Astrocyte of the spinal cord (primary cell): ENCODE data around the gene FCF1.

Experiments
- DNase-seq: peaks from one replicate; pipeline ENCODE4 v3.0.0; 2011; ENCODE audit warnings: low read depth, low spot score
- H3K4me3 ChIP-seq: 2 replicates; pipeline ENCODE4 v1.5.1; 2011; ENCODE audit warnings: low read depth, mild to moderate bottlenecking, low read length, moderate library complexity
- in situ Hi-C: cut with HindIII; loops from 2 replicates; pipeline ENCODE4 v1.10.0; 2017; ENCODE audit warnings: low sequenced_read_pairs
- TF ChIP-seq, protein P1 (sequence below): IDR thresholded peaks from 2 replicates; pipeline ENCODE4 v1.5.1; 2012; ENCODE audit warnings: low read depth, mild to moderate bottlenecking, low read length, inconsistent platforms

Gene FCF1

GRCh38 chr14:74697011-74697410, 15.9 kb upstream of the FCF1 start:
- no peak overlapping the region for H3K4me3 ChIP-seq
- in situ Hi-C loops, result no loop called here
- TF ChIP-seq, protein P1, sequence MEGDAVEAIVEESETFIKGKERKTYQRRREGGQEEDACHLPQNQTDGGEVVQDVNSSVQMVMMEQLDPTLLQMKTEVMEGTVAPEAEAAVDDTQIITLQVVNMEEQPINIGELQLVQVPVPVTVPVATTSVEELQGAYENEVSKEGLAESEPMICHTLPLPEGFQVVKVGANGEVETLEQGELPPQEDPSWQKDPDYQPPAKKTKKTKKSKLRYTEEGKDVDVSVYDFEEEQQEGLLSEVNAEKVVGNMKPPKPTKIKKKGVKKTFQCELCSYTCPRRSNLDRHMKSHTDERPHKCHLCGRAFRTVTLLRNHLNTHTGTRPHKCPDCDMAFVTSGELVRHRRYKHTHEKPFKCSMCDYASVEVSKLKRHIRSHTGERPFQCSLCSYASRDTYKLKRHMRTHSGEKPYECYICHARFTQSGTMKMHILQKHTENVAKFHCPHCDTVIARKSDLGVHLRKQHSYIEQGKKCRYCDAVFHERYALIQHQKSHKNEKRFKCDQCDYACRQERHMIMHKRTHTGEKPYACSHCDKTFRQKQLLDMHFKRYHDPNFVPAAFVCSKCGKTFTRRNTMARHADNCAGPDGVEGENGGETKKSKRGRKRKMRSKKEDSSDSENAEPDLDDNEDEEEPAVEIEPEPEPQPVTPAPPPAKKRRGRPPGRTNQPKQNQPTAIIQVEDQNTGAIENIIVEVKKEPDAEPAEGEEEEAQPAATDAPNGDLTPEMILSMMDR, result no peak
- no peak for DNase-seq

DNA sequence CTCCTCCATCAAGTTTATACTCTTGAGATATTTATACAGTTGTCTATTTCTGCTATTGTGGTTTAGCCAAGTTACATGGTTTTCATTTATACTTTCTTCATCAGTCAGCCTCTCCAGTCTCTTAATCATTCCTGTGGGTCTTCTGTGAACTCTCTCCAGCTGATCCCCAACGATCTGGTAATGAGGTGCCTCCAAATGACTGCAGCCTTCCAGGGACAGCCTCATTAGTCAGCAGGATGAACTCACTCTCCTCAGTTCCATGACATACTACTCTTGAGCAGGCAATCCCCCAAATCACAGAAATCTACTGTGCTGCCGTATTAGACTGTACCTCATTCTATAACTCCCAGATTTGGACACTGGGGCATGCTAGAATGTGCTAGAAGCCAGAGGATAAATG, 15.4 kb upstream of the FCF1 start:
- TF ChIP-seq, protein P1, result no peak
- DNase-seq, result peak; percentile 54
- H3K4me3 ChIP-seq, result no peak overlapping the region
- in situ Hi-C loops, result no loop called here

- in situ Hi-C loops, result no loop called here
Measured at GRCh38 chr14:74697976-74698375, 15.0 kb upstream of the FCF1 start.

GRCh38 chr14:74698465-74698864, 14.5 kb upstream of the FCF1 start:
- DNase-seq, result no peak
- in situ Hi-C loops, result no loop called here
- TF ChIP-seq, protein P1, result no peak

More at GRCh38 chr14:74697976-74698375, 15.0 kb upstream of the FCF1 start:
- no peak for DNase-seq
- TF ChIP-seq, protein P1, result no peak
- no peak overlapping the region for H3K4me3 ChIP-seq

GRCh38 chr14:74702293-74702692, 10.7 kb upstream of the FCF1 start:
- DNase-seq, result no peak
- TF ChIP-seq, protein P1, result no peak
- in situ Hi-C loops, result no loop called here
- no peak overlapping the region for H3K4me3 ChIP-seq

More at GRCh38 chr14:74698465-74698864, 14.5 kb upstream of the FCF1 start:
- no peak overlapping the region for H3K4me3 ChIP-seq

- in situ Hi-C loops, result no loop called here
- TF ChIP-seq, protein P1, result no peak
- DNase-seq, result no peak
Measured at GRCh38 chr14:74703043-74703442, 9.9 kb upstream of the FCF1 start.

DNA sequence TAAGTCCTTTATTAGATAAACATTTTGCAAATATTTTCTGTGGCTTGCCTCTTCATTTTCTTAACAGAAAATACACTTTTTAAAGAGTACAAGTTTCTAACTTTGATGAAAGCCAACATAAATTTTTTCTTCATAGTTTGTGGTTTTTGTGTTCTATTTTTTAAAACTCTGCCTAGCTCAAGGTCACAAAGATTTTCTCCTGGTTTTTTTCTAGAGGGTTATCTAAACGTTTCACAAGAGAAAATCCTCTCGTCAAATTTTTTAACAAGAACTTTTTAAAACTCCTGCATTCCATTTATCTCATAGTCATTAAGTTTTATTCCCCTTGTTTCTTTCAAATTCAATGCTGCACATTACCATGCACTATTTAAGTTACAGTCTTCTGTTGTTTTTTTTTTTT, 8.3 kb upstream of the FCF1 start:
- in situ Hi-C loops, result no loop called here
- no peak for DNase-seq
- TF ChIP-seq, protein P1, result no peak
- no peak overlapping the region for H3K4me3 ChIP-seq

More at GRCh38 chr14:74703043-74703442, 9.9 kb upstream of the FCF1 start:
- no peak overlapping the region for H3K4me3 ChIP-seq
